H1 (cell line): ENCODE results near the gene GRK5. TPM values are rescaled to one million over a fixed set of nuclear protein-coding genes. Genes with fewer than 3 reads are reported as not detected.

Source experiments
- CTCF ChIA-PET: fragments of 300-600 bp; sonication (Branson Sonifier 250); formaldehyde crosslinking; loops from one replicate; lab custom pipeline; 2021; ENCODE audit not compliant: partially characterized antibody; lab: Charles Lee
- POLR2A ChIA-PET: fragments of 300-600 bp; sonication (Branson Sonifier 250); formaldehyde crosslinking; loops from one replicate; lab custom pipeline; 2021; ENCODE audit warnings: inconsistent platforms; ENCODE audit not compliant: partially characterized antibody; lab: Charles Lee
- DNase-seq, 2 experiments: peaks; one replicate each; pipeline versions ENCODE4 v3.0.0 to v3.0.0-alpha.2; 2010 to 2022; ENCODE audit warnings: low spot score in 2 of 2, low read depth in 1 of 2, mixed read lengths in 1 of 2
- FAIRE-seq: peaks from 2 replicates; lab custom pipeline; 2011; peaks lifted over from hg19 to GRCh38; lab: Jason Lieb, UNC
- H2AFZ ChIP-seq: 2 replicates; pipeline ENCODE4 v1.8.1; 2012; ENCODE audit warnings: low read length, inconsistent platforms
- H2AK5ac ChIP-seq: 2 replicates; pipeline ENCODE4 v1.6.1; 2013; ENCODE audit warnings: low read depth, low read length
- H2BK120ac ChIP-seq: replicated peaks from 2 replicates; pipeline ENCODE3; 2013; ENCODE audit warnings: low read depth, low read length, inconsistent platforms
- H2BK12ac ChIP-seq: 2 replicates; pipeline ENCODE4 v1.6.1; 2013; ENCODE audit warnings: low read depth, low read length
- H2BK15ac ChIP-seq: 2 replicates; pipeline ENCODE4 v1.6.1; 2013; ENCODE audit warnings: low read length
- H2BK20ac ChIP-seq: 2 replicates; pipeline ENCODE4 v1.6.1; 2013; ENCODE audit warnings: low read length
- H2BK5ac ChIP-seq: 2 replicates; pipeline ENCODE4 v1.6.1; 2013; ENCODE audit warnings: low read depth, low read length
- H3K14ac ChIP-seq: 2 replicates; pipeline ENCODE4 v1.6.1; 2013; ENCODE audit warnings: inconsistent platforms; ENCODE audit not compliant: insufficient read length
- H3K18ac ChIP-seq: 2 replicates; pipeline ENCODE4 v1.6.1; 2013; ENCODE audit warnings: low read length; ENCODE audit errors: extremely low read depth
- H3K23ac ChIP-seq: 2 replicates; pipeline ENCODE4 v1.6.1; 2013; ENCODE audit warnings: inconsistent platforms; ENCODE audit not compliant: insufficient read length
- H3K23me2 ChIP-seq: 2 replicates; pipeline ENCODE4 v1.6.1; 2013; ENCODE audit warnings: low read depth, low read length
- H3K27ac ChIP-seq: 2 replicates; pipeline ENCODE4 v1.6.1; 2011; ENCODE audit warnings: low read depth, low read length, inconsistent platforms
- H3K27me3 ChIP-seq, 4 experiments: replicated peaks in 1 of 4; 1 replicate in 1 of 4; 2 replicates in 3 of 4; pipeline versions ENCODE4 v1.6.1 to v1.8.1; 2011 to 2013; ENCODE audit warnings: low read length in 3 of 4, mild to moderate bottlenecking in 3 of 4, inconsistent platforms in 2 of 4, mixed read lengths in 2 of 4, moderate library complexity in 1 of 4; ENCODE audit not compliant: control insufficient read depth in 3 of 4, insufficient read depth in 3 of 4; ENCODE audit errors: extremely low read depth in 1 of 4
- H3K36me3 ChIP-seq, 4 experiments: 2 replicates each; pipeline versions ENCODE4 v1.6.1 to v1.8.1; 2011 to 2013; ENCODE audit warnings: mild to moderate bottlenecking in 4 of 4, low read length in 3 of 4, moderate library complexity in 2 of 4, control low read depth in 1 of 4, inconsistent platforms in 1 of 4; ENCODE audit not compliant: insufficient read depth in 4 of 4, control insufficient read depth in 2 of 4
- H3K4ac ChIP-seq: replicated peaks from 2 replicates; pipeline ENCODE3; 2013; ENCODE audit warnings: low read length, low read depth, mixed read lengths, inconsistent platforms; ENCODE audit not compliant: insufficient read length
- H3K4me1 ChIP-seq, 4 experiments: replicated peaks in 1 of 4; 1 replicate in 1 of 4; 2 replicates in 3 of 4; pipeline versions ENCODE4 v1.6.1 to v1.8.1; 2011 to 2013; ENCODE audit warnings: low read length in 3 of 4, inconsistent platforms in 2 of 4, mixed read lengths in 1 of 4; ENCODE audit not compliant: insufficient read depth in 4 of 4, control insufficient read depth in 3 of 4
- H3K4me2 ChIP-seq, 2 experiments: 2 replicates each; pipeline versions ENCODE4 v1.6.1 to v1.8.1; 2011 to 2013; ENCODE audit warnings: low read depth in 2 of 2, low read length in 2 of 2, control low read depth in 1 of 2, inconsistent platforms in 1 of 2, mild to moderate bottlenecking in 1 of 2; ENCODE audit not compliant: insufficient read depth in 1 of 2
- H3K4me3 ChIP-seq, 4 experiments: fragments of 200-600, 300-600 bp in 1 of 4; sonication (generic), shearing (Covaris generic), sonication (Bioruptor Twin) in 1 of 4; 2 replicates each; pipeline versions ENCODE4 v1.5.1 to v1.8.1; 2011 to 2016; ENCODE audit warnings: low read length in 4 of 4, low read depth in 3 of 4, control low read depth in 2 of 4, inconsistent platforms in 2 of 4, mild to moderate bottlenecking in 2 of 4, mixed read lengths in 1 of 4, moderate library complexity in 1 of 4; ENCODE audit not compliant: insufficient read depth in 2 of 4; ENCODE audit errors: extremely low read depth in 1 of 4
- H3K56ac ChIP-seq: replicated peaks from 2 replicates; pipeline ENCODE3; 2013; ENCODE audit warnings: low read depth, mild to moderate bottlenecking, mixed read lengths, low read length, inconsistent platforms; ENCODE audit not compliant: insufficient read length
- H3K79me1 ChIP-seq: 2 replicates; pipeline ENCODE4 v1.6.1; 2013; ENCODE audit warnings: low read depth, low read length, control low read depth
- H3K79me2 ChIP-seq, 2 experiments: 2 replicates each; pipeline versions ENCODE4 v1.6.1 to v1.8.1; 2012 to 2013; ENCODE audit warnings: low read length in 2 of 2, mild to moderate bottlenecking in 2 of 2, inconsistent platforms in 1 of 2; ENCODE audit not compliant: insufficient read depth in 2 of 2, control insufficient read depth in 1 of 2
- H3K9ac ChIP-seq, 4 experiments: replicated peaks in 1 of 4; 1 replicate in 1 of 4; 2 replicates in 3 of 4; pipeline versions ENCODE4 v1.6.1 to v1.8.1; 2011 to 2013; ENCODE audit warnings: low read depth in 3 of 4, low read length in 3 of 4, control low read depth in 2 of 4, mild to moderate bottlenecking in 2 of 4, moderate library complexity in 2 of 4, inconsistent platforms in 1 of 4; ENCODE audit errors: extremely low read depth in 1 of 4
- H3K9me3 ChIP-seq, 2 experiments: 2 replicates each; pipeline versions ENCODE4 v1.6.1 to v1.8.1; 2012 to 2013; ENCODE audit warnings: mild to moderate bottlenecking in 2 of 2, moderate library complexity in 2 of 2, control low read depth in 1 of 2, inconsistent platforms in 1 of 2, low read depth in 1 of 2, low read length in 1 of 2, mixed read lengths in 1 of 2; ENCODE audit not compliant: insufficient read depth in 2 of 2
- H4K20me1 ChIP-seq, 2 experiments: replicated peaks in 1 of 2; 2 replicates each; pipeline versions ENCODE3 to v1.8.1; 2011 to 2013; ENCODE audit warnings: inconsistent platforms in 2 of 2, low read length in 2 of 2, mild to moderate bottlenecking in 1 of 2; ENCODE audit not compliant: insufficient read depth in 2 of 2, control insufficient read depth in 1 of 2
- H4K5ac ChIP-seq: 2 replicates; pipeline ENCODE4 v1.6.1; 2013; ENCODE audit warnings: low read length, low read depth, mixed read lengths, inconsistent platforms; ENCODE audit not compliant: insufficient read length
- H4K8ac ChIP-seq: 2 replicates; pipeline ENCODE4 v1.8.0; 2013; ENCODE audit warnings: mild to moderate bottlenecking, moderate library complexity, low read length, inconsistent platforms; ENCODE audit not compliant: insufficient read depth; ENCODE audit errors: extremely low read depth
- H4K91ac ChIP-seq: replicated peaks from 2 replicates; pipeline ENCODE3; 2013; ENCODE audit warnings: low read length, mixed read lengths, inconsistent platforms; ENCODE audit not compliant: insufficient read length
- CBX8 ChIP-seq: fragments of 300-800, 300-1000 bp; sonication (generic); IDR thresholded peaks from 2 replicates; pipeline ENCODE4 v1.7.1; 2016; ENCODE audit warnings: low read depth, low read length, borderline replicate concordance
- GTF2F1 ChIP-seq: IDR thresholded peaks from 2 replicates; pipeline ENCODE4 v1.6.1; 2012; ENCODE audit warnings: low read depth, low read length, improper control_type of control experiment, borderline replicate concordance
- NANOG ChIP-seq: IDR thresholded peaks from 2 replicates; pipeline ENCODE4 v1.6.1; 2011; ENCODE audit warnings: low read length, low read depth, mild to moderate bottlenecking, inconsistent platforms; ENCODE audit not compliant: insufficient read depth, poor library complexity, severe bottlenecking
- SIN3A ChIP-seq, 2 experiments: IDR thresholded peaks in 1 of 2; conservative IDR thresholded peaks in 1 of 2; 2 replicates each; pipeline ENCODE4 v1.6.1; 2011 to 2012; ENCODE audit warnings: low read length in 2 of 2, improper control_type of control experiment in 1 of 2, low read depth in 1 of 2, mild to moderate bottlenecking in 1 of 2
- SIX5 ChIP-seq: IDR thresholded peaks from 2 replicates; pipeline ENCODE4 v1.6.1; 2011; ENCODE audit warnings: mild to moderate bottlenecking, low read depth, low read length
- WGBS, 2 experiments: shearing (Covaris generic) in 1 of 2; methylation state at CpG; one replicate each; pipeline versions ENCODE4 v1.1.6 to v1.1.7; 2013 to 2015; ENCODE audit warnings: low lambda C conversion rate in 2 of 2, mixed read lengths in 2 of 2, inconsistent platforms in 1 of 2, low coverage in 1 of 2, missing lambda C conversion rate in 1 of 2; ENCODE audit not compliant: insufficient replicate concordance in 2 of 2, insufficient coverage in 1 of 2, insufficient read length in 1 of 2; ENCODE audit errors: extremely low coverage in 1 of 2, missing lambda C conversion rate in 1 of 2; 5-methylcytosine and 5-hydroxymethylcytosine counted together
- polyA plus RNA-seq, 7 experiments: library from polyadenylated mRNA; depleted of rRNA in 3 of 7; stranded (reverse) in 5 of 7; unstranded in 2 of 7; fragments of >200 nt in 5 of 7; fragments of 200-250 nt in 2 of 7; gene quantifications; 1 replicate in 5 of 7; 2 replicates in 1 of 7; 4 replicates in 1 of 7; pipeline versions ENCODE4 v1.2.1 to v1.2.3, GENCODE V29; 2011 to 2013; ENCODE audit warnings: missing spikeins in 2 of 7, mixed read lengths in 2 of 7
- total RNA-seq: library from RNA; stranded (reverse); fragmentation: NEBNext Ultra II Directional; extraction: Animal tissue kit (Norgen Biotek cat#: 25700); gene quantifications from 2 replicates; pipeline ENCODE4 v1.2.1, GENCODE V29; 2021

Gene GRK5
- total and polyA plus RNA-seq, 2 of the 8 experiments (the other 6 are each of a cell fraction or from before 2014, with no cell fraction given), result 0.54 to 2.5 TPM

- H2BK5ac ChIP-seq, result no peak overlapping the region
- no peak overlapping the region for H4K91ac ChIP-seq
- H3K4ac ChIP-seq, result no peak overlapping the region
- no peaks in the 10 kb centered on the region for H3K9me3 ChIP-seq
- H3K23me2 ChIP-seq, result no peaks in the 10 kb centered on the region
- no peak for DNase-seq
- FAIRE-seq, result no peak
- H2BK15ac ChIP-seq, result no peak overlapping the region
- CTCF ChIA-PET, result interaction anchor here (1.4 to 3.8 kb wide), 3 partner anchors 8 to 209 kb away, joined by 7 to 14 read pairs (median 7); no protein-coding TSS in a partner anchor
- TF ChIP-seq GTF2F1 (no peak), SIN3A (conservative IDR thresholded peaks at IDR 0.05 in 1 of 2, IDR thresholded peaks at IDR 0.05 in 1 of 2; ENCODE audit: low read depth in 1 of 2, low read length in 2 of 2) (no peak), SIX5 (no peak), CBX8 (no peak), NANOG (no peak)
- TF ChIP-seq, all 59 proteins: peak for 0
- H3K4me2 ChIP-seq, result no peak overlapping the region
- no peak overlapping the region for H2AK5ac ChIP-seq
- POLR2A ChIA-PET, result interaction anchor here (0.7 kb wide), 1 partner anchor 9 kb away, joined by 5 read pairs; no protein-coding TSS in a partner anchor
- WGBS, 2 experiments, result 94% methylated on average over 4 of the region's 4 CpGs; no CpG with 5 or more reads in 1 of the 2 experiments
- H3K27me3 ChIP-seq, result no peaks in the 10 kb centered on the region
- H3K27ac ChIP-seq, result no peak overlapping the region
- no peak overlapping the region for H3K14ac ChIP-seq
- H4K20me1 ChIP-seq, result no peaks in the 10 kb centered on the region
- no peak overlapping the region for H2BK120ac ChIP-seq
- no peaks in the 10 kb centered on the region; a peak in 3 of 8 replicates for H3K36me3 ChIP-seq
- no peak overlapping the region for H2BK20ac ChIP-seq
- no peak overlapping the region for H3K9ac ChIP-seq
- no peak overlapping the region for H3K18ac ChIP-seq
- H3K4me1 ChIP-seq, result no peaks in the 10 kb centered on the region; a peak in 3 of 7 replicates
- H3K79me1 ChIP-seq, result no peaks in the 10 kb centered on the region
- no peak overlapping the region for H2AFZ ChIP-seq
- H3K23ac ChIP-seq, result no peak overlapping the region
- H4K5ac ChIP-seq, result no peak overlapping the region
- H3K4me3 ChIP-seq, result no peak overlapping the region
- no peak overlapping the region for H2BK12ac ChIP-seq
- H3K56ac ChIP-seq, result no peak overlapping the region
- H4K8ac ChIP-seq, result no peak overlapping the region
- H3K79me2 ChIP-seq, result no peaks in the 10 kb centered on the region
Observed at GRCh38 chr10:119408072-119408471, 200.7 kb downstream of the GRK5 start.
